OCI-LY3 (cell line): ENCODE data around the gene MAT2A.
A peak's percentile ranks its signal among the peaks of the same experiment; 100 is the strongest.

Experiments
- H2AFZ ChIP-seq: fragments of 200-600, 300-600 bp; shearing (Covaris generic); 2 replicates; pipeline ENCODE4 v1.6.0; 2014; ENCODE audit warnings: antibody characterized with exemption, low read depth, low read length
- H3K27ac ChIP-seq: fragments of 200-600, 300-600 bp; sonication (generic); 2 replicates; pipeline ENCODE4 v1.5.1; 2014; ENCODE audit warnings: mild to moderate bottlenecking, low read length, moderate library complexity, mixed read lengths
- H3K27me3 ChIP-seq: fragments of 200-600, 300-600 bp; sonication (generic); 2 replicates; pipeline ENCODE4 v1.6.1; 2014; ENCODE audit warnings: low read depth, low read length, mixed read lengths
- H3K36me3 ChIP-seq: fragments of 200-600, 300-600 bp; sonication (generic); replicated peaks from 2 replicates; pipeline ENCODE3; 2014; ENCODE audit warnings: low read depth, low read length, mixed read lengths
- H3K4me1 ChIP-seq: fragments of 300-600, 200-600 bp; sonication (generic); 2 replicates; pipeline ENCODE4 v1.6.1; 2014; ENCODE audit warnings: low read length, mixed read lengths
- H3K4me2 ChIP-seq: fragments of 200-600, 300-600 bp; sonication (generic); 2 replicates; pipeline ENCODE4 v1.6.1; 2014; ENCODE audit warnings: low read length, mixed read lengths
- H3K4me3 ChIP-seq: fragments of 300-600, 200-600 bp; sonication (generic); 2 replicates; pipeline ENCODE4 v1.5.1; 2014; ENCODE audit warnings: antibody characterized with exemption, mild to moderate bottlenecking, low read length, moderate library complexity
- H3K79me2 ChIP-seq: fragments of 300-600, 200-600 bp; shearing (Covaris generic); 2 replicates; pipeline ENCODE4 v1.6.1; 2014; ENCODE audit warnings: mild to moderate bottlenecking, low read length, mixed read lengths
- H3K9ac ChIP-seq: fragments of 300-600, 200-600 bp; shearing (Covaris generic); 2 replicates; pipeline ENCODE4 v1.6.0; 2014; ENCODE audit warnings: mild to moderate bottlenecking, low read length, moderate library complexity
- H3K9me3 ChIP-seq: fragments of 200-600, 300-600 bp; shearing (Covaris generic); 2 replicates; pipeline ENCODE4 v1.6.1; 2014; ENCODE audit warnings: low read length, mixed read lengths; ENCODE audit not compliant: insufficient read depth
- H4K20me1 ChIP-seq: fragments of 200-600, 300-600 bp; sonication (generic); 2 replicates; pipeline ENCODE4 v1.6.1; 2016; ENCODE audit warnings: low read length, mixed read lengths; ENCODE audit not compliant: insufficient read depth
- EZH2phosphoT487 ChIP-seq: fragments of 200-600 bp; shearing (Covaris generic); IDR thresholded peaks from 2 replicates; pipeline ENCODE4 v1.6.1; 2018; ENCODE audit warnings: antibody characterized with exemption, mixed run types, low read depth
- TF ChIP-seq, protein P1 (sequence below): fragments of 200-600, 300-600 bp; sonication (generic); IDR thresholded peaks from 2 replicates; pipeline ENCODE4 v1.5.1; 2014; ENCODE audit warnings: antibody characterized with exemption, low read length, low read depth

MAT2A gene

DNA sequence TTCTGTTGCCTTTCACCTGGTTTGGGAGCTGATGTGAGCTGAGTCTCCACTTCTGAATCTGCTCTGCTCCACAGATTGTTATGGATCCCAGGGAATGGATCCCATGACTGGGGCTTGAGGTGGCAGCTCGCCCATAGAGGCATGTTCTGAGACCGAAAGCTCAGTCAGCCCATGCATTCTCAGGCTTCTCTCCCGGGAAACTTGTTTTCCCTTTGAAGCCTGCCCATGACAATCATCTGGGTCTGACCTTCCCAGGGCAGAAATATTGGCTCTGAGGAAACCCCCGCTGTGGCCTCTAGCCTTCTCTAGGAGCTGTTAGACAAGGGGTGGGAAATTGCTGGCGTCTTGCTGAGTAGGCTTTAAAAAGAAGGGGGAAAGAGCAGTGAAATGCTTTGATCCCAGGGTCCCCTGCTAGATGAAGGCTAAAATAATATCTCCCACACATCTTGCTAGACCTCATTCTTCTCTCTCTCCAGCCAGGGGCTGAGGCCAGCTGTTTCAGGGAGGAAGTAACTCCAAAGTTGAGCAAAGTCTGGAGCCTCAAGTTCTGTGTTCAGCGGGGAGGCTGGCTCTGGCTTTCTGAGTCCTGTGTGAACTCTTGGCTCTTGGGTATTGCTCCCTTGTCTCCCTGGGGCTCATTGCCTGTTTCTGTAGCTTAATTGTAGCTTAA lies 40.4 kb downstream of the MAT2A start:
- TF ChIP-seq, protein P1, sequence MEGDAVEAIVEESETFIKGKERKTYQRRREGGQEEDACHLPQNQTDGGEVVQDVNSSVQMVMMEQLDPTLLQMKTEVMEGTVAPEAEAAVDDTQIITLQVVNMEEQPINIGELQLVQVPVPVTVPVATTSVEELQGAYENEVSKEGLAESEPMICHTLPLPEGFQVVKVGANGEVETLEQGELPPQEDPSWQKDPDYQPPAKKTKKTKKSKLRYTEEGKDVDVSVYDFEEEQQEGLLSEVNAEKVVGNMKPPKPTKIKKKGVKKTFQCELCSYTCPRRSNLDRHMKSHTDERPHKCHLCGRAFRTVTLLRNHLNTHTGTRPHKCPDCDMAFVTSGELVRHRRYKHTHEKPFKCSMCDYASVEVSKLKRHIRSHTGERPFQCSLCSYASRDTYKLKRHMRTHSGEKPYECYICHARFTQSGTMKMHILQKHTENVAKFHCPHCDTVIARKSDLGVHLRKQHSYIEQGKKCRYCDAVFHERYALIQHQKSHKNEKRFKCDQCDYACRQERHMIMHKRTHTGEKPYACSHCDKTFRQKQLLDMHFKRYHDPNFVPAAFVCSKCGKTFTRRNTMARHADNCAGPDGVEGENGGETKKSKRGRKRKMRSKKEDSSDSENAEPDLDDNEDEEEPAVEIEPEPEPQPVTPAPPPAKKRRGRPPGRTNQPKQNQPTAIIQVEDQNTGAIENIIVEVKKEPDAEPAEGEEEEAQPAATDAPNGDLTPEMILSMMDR = no peak
- TF ChIP-seq EZH2phosphoT487 = no peak
- Histone ChIP-seq H3K4me1 (peaks cover 19% of the 10 kb centered on the region), H3K4me3 (no peak overlapping the region), H2AFZ (no peak overlapping the region; the same call in 1 of the 2 replicates), H4K20me1 (no peaks in the 10 kb centered on the region), H3K9ac (peak overlapping the region; percentile 59; the same call in 1 of the 2 replicates), H3K36me3 (no peaks in the 10 kb centered on the region), H3K27ac (no peak overlapping the region), H3K4me2 (peak overlapping the region; percentile 78; the same call in 1 of the 2 replicates), H3K79me2 (no peaks in the 10 kb centered on the region), H3K9me3 (no peaks in the 10 kb centered on the region), H3K27me3 (no peaks in the 10 kb centered on the region)

DNA sequence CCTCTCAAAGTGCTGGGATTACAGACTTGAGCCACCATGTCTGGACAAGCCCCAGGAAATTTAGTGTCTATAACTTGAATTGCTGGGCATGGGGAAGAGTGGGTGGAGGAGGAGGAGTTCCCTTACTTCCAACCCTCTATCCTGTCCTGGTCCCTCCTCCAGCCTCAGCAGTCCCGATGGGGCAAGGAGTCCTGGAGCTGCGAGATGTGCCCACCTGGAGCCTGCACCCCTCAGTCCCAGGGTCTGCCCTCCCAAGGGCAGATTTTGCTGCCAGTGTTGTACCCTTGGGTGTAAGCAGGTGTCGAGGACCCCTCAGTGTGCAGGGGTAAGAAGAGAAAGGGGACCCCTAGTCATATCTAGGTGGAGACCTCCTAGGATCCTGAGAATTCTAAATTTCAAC lies 41.2 kb downstream of the MAT2A start:
- H3K27me3 ChIP-seq = no peaks in the 10 kb centered on the region
- no peaks in the 10 kb centered on the region for H3K9me3 ChIP-seq
- H3K4me2 ChIP-seq = no peak overlapping the region
- H2AFZ ChIP-seq = no peak overlapping the region
- H3K36me3 ChIP-seq = no peaks in the 10 kb centered on the region
- H4K20me1 ChIP-seq = no peaks in the 10 kb centered on the region
- TF ChIP-seq, protein P1 = no peak
- no peak for TF ChIP-seq EZH2phosphoT487
- no peaks in the 10 kb centered on the region for H3K79me2 ChIP-seq
- no peak overlapping the region for H3K9ac ChIP-seq
- no peak overlapping the region for H3K4me3 ChIP-seq
- no peak overlapping the region for H3K27ac ChIP-seq
- peaks cover 24% of the 10 kb centered on the region for H3K4me1 ChIP-seq

DNA sequence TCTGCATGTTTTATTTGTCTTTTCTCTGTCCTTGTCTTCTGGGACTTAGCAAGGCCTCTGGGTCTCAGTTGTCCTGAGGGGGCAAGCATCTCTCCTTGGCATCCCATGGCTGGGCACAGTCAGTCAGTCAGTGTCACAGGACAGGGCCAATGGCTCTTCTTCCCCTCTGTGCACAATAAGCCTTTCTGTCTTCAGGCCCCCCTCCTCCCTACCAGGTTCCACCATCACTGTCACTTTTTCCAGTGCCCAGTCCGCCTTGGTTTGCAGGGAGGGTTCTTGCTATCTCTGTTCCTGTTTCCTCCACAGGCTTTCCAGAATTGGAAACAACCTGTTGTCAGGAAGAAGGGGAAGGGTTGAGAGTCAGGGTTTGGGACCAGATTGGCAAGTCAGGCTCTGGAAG lies 43.5 kb downstream of the MAT2A start:
- Histone ChIP-seq H3K4me1 (peaks cover 26% of the 10 kb centered on the region), H4K20me1 (no peaks in the 10 kb centered on the region), H3K9me3 (no peaks in the 10 kb centered on the region), H3K4me2 (no peak overlapping the region), H3K27me3 (no peaks in the 10 kb centered on the region), H3K79me2 (no peaks in the 10 kb centered on the region), H3K27ac (no peak overlapping the region), H3K9ac (no peak overlapping the region), H3K4me3 (no peak overlapping the region), H2AFZ (no peak overlapping the region), H3K36me3 (no peaks in the 10 kb centered on the region)
- TF ChIP-seq, protein P1 = no peak
- TF ChIP-seq EZH2phosphoT487 = no peak

DNA sequence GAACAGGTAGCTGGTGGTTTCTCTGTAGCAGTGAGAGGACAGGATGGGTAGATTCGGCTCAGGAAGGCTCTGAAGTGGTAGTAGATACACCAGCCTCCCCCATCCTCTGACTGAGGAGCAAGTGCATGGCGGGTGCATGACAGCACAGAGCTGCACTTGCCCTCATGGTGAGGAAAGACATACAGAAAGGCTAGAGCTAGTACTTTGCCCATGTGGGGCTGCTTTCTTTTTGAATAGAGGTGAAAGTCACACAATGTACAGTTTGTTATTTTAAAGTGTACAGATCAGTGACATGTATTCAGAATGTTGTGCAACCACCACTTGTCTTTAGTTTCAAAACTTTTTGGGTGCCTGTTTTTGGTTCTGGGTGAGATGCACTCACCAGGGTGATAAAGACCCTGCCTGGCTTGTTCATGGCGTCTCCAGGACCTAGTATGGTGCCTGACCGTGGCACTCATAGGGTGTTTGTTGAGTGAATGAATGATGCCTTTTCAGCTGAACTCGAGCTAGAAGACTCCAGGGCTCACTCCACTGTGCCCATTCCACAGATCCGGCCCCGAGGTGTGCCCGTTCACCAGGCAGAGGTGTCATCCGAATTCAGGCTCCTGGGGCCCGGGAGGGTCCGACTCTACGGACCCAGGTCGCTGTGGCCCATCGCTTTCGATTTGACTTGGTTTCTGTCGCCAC lies 44.8 kb downstream of the MAT2A start:
- no peak overlapping the region for H3K27ac ChIP-seq
- no peak overlapping the region for H2AFZ ChIP-seq
- H3K79me2 ChIP-seq = no peaks in the 10 kb centered on the region
- H3K36me3 ChIP-seq = no peaks in the 10 kb centered on the region
- H3K9ac ChIP-seq = peak overlapping the region; percentile 48; the same call in 1 of the 2 replicates
- H3K9me3 ChIP-seq = no peaks in the 10 kb centered on the region
- H3K4me1 ChIP-seq = peaks cover 16% of the 10 kb centered on the region
- H4K20me1 ChIP-seq = no peaks in the 10 kb centered on the region
- no peaks in the 10 kb centered on the region for H3K27me3 ChIP-seq
- H3K4me3 ChIP-seq = peak overlapping the region; percentile 79
- peak overlapping the region; percentile 60 for H3K4me2 ChIP-seq
- no peak for TF ChIP-seq EZH2phosphoT487
- TF ChIP-seq, protein P1 = no peak
